Stimulated activated CD4-positive, alpha-beta T cell treated with anti-CD3 and anti-CD28 coated beads, Interleukin-1b, Interleukin-23, amount 100 ng/mL, for 24 hours (primary cell): ENCODE measurements around the gene LRPAP1.
"Not testable (repeated sequence)": the region's sequence is repeated elsewhere in the genome, so short reads cannot be mapped to it uniquely, and the experiment has no call there.

ENCODE experiments used
- DNase-seq, 4 experiments: peaks; one replicate each; pipeline ENCODE4 v3.0.0-alpha.2; 2020; ENCODE audit warnings: low read depth in 4 of 4, low spot score in 1 of 4

LRPAP1 gene, protein sequence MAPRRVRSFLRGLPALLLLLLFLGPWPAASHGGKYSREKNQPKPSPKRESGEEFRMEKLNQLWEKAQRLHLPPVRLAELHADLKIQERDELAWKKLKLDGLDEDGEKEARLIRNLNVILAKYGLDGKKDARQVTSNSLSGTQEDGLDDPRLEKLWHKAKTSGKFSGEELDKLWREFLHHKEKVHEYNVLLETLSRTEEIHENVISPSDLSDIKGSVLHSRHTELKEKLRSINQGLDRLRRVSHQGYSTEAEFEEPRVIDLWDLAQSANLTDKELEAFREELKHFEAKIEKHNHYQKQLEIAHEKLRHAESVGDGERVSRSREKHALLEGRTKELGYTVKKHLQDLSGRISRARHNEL

DNA sequence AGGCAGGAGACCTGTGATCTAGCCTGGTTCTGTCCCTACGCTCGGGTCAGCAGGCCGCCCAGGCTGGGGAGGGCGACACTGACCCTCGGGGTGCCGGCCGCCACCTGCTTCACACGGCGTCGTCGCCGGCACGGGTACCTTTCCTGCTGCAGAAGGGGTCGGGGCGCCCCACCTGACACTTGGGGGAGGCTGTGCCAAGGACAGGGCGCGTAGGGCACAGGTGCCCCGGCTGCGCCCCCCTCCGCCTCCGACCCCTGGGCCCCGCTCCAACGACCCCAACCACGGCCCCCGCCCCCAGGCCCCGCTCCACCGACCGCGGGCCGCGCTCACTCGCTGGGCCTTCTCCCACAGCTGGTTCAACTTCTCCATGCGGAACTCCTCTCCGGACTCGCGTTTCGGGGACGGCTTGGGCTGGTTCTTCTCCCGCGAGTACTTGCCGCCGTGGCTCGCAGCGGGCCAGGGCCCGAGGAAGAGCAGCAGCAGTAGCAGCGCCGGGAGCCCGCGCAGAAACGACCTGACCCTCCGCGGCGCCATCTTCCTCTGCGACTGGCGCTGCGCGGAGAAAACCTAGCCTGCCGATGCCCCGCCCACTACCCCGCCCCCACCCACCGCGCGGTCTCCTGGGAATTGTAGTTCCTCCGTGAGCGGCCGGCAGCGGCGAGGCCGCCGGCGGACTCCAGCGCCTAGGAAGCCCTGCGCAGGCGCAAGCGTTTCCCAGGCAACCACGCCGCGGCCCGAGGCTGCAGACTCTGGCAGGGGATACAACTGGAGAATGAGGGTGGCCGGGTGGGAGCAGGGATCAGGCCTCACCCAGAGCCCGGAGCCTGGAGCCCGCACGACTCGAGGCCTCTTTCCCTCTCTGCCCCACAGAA, at the start of gene LRPAP1:
TSS of gene LRPAP1 (minus strand) at position 544 of the 872 bp plus-strand sequence. CDS start at position 534, 10 bp downstream.
- peak; percentile 71 to 80 (median 80) for DNase-seq

DNA sequence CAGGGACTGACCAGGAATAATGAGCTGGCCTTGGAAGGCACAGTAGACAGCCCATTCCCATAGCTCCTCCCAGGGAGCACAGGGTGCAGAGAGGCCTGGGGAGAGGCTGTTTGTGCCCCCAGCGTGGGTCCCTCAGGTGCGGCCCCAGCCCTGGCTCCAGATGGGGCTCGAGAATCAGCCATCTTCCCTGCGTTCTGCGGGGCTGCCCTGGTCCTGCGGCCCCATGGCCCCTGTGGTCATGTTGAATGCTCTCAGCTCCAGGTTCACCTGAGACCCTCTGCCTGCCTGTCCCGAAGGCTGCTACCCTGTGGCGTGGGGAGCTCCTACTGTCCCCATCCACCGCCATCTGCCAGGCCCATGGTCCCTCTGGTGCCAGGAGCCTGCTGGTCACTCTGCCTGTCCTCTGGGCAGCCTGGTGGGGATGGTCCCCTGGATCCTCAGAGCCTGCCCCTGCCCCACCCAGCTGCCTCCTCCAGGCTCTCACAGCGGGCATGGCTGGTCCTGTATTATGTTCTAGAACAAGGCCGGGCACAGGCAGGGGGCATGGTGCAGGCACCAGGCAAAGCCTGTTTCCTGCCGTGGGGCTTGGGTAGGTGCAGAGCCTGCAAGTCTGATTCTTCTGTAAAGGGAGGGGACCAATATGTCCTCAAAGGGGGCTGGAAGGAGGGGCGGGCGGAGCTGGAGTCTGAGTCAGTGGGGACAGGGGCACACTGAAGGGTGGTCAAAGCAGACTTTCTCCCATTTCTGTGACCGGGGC, 49.3 kb upstream of the LRPAP1 start:
- not testable (repeated sequence) for DNase-seq

DNA sequence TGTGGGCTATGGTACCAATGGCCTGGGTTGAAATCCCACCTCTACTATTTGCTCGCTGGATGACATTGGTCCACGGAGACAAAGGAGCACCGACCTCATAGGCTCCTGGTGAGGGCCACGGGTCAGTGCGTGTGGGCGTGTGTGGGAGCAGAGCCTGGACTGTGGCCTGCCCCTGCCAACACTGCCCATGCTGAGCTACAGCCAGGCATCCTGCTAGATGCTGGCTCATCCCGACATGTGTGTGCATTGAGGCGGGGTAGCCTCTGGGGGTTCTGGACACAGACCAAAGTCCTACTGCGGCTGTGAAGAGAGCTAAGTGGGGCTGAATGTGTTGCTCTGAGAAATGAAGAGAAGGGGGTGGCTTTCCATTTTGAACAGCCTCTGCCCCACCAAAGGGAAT, 48.6 kb upstream of the LRPAP1 start:
- DNase-seq = not testable (repeated sequence)

DNA sequence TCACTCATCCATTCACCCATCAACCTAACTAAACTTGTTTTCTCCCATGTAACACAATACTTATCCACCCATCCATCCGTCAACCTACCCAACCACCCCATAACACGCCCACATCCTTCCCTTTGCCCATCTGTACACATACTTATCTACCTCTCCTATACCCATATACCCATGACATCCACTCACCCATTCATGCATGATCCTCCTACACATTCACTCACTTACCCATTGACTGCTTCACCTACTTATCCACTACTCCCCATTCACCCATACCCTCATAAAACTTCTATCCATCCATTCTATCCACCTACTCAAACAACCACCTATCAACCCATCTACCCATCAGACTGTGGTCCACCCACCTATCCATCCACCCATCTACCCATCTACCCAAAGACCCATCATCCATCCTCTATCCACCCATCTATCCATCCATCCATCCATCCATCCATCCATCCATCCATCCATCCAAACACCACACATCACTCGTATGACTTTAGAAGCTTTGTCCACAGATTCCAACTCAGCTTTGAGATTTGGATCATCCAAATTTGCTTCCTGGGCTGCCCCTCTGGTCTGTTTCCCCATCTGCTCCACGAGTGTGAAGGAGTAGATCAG, 46.4 kb upstream of the LRPAP1 start:
- not testable (repeated sequence) for DNase-seq

DNA sequence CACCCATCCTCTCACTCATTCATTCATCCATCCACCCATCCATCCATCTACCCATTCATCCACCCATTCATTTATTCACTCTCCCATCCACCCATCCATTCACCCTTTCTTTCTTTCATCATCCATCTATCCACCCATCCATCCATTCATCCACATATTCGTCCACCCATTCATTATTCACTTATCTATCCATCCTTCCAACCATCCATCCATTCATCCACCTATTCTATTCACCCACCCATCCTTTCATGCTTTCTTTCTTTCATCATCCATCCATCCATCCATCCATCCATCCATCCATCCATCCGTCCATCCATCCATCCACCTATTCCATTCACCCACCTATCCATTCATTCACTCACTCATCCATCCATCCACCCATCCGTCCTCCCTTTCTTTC, 45.8 kb upstream of the LRPAP1 start:
- not testable (repeated sequence) for DNase-seq

DNA sequence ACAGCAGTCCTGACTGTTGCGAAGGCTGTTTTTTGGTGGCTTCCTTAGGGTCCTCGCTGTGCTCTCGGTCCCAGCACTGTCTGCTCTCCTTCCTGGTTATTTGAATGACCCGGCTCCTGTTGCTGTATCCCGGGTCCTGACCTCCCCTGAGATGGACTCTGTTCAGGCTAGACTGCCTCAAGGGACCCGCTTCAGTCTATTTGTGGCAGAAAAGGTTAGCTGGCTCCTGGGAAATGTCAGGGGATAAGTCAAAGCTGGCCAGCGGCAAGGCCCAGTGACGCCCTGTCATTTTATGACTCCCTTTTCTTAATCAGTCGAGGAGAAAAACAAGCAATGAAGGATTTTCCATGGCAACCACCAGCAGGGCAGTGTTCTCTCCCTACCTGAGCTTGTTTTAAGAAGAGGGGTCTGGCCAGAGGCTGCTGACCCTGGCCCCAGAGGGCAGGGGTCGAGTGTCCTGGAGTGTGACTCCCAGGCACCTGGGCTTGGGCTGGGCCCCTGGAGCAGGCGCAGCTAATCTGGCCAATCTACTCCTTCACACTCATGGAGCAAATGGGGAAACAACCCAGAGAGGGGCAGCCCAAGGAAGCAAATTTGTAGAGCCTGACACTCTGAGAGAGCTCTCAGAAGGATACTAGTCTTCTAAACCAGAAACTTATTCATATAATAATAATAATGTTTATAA, 45.1 kb upstream of the LRPAP1 start:
- DNase-seq = not testable (repeated sequence)

DNA sequence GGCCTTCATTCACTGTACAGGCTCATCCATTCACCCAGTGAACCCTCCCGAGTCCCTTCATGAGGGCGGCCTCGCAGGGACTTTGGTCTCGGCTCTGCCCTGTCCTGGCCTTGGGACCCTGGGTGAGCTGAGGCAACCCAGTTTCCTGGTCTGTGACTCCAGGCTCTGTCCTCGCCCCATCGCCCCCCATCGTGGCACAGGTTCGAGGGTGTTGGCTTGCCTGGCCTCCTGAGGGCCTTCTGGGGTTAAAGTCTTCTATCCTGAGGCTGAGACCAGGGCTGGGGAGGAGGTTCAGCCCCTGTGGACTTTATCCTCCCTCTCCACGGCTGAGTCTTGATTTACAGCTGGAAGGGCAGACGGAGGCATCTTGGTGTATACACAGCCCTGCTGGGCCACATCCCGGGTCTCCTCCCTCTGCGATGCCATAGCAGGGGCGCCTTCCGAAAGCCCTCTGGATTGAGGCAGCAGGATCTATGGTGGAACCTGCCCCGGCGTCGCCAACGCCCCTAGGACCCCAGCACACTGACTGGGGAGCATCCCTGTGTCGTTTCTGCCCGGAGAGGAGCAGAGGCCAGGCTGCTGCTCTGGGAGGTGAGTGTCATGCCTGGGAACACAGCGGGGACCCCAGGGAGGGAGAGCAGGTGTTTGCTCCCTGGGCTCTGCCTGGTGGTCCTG, 44.4 kb upstream of the LRPAP1 start:
- DNase-seq = not testable (repeated sequence)

DNA sequence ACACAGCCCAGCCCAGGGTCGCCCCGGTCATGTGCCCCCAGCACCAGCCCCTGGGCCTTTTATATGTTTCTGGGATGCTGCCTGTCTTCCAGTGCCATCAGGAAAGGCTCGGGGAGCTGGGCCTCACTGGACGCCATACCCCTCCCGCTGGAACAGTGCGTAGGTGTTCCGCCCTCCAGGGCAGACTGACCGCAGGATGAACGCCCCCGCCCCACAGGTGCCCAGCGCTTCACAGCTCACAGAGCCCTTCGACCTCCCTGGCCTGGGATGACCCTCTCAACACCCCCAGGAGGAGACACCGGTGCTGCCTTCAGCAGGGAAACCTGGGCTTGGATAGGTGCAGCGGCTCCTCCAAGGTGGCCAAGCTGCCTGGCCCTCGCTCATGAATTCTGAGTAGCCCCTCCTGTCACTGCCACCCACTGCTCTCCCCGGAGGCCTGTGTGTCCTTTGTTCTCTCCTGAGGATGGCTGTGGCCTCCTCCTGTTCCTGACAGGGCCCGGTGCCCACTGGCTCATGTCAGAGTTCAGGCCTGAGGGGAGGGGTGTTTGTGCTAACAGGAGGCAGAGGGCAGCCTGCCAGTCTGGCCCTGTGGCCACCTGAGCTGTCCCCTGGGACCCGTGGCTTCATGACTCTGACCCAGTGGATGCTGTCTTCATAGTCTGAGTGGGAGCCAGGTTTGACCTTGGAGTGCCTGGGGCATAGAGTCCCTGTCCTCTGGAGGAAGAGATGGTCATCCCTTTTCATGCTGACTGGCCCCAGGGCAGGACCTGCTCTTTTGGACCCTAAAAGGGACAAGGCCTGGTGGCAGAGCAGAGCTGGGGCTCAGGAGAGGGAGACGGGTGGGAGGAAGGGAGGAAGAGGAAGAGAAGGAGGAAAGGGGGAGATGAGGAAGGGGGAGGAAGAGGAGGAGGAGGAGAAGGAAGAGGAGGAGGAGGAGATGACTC, 43.5 kb upstream of the LRPAP1 start:
- not testable (repeated sequence) for DNase-seq

DNA sequence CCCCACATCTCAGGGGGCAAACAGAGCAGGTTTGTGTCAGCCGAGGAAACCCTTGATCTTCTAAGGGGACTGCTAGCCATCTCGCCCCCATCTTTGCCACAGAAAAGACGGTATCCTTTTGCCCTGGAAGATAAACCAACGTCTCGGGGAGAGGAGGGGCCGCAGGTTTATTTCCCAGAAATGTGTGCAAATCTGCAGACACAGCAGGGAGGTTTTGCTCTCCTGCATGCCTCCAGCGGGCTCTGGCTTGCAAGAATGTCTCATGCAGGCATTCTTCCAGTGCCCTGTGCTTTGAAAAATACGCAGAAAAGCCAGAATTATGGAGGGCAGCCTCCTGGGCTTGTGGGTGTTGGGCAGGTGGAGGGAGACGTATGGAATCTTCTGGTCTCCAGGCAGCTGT, 42.6 kb upstream of the LRPAP1 start:
- DNase-seq = not testable (repeated sequence)

DNA sequence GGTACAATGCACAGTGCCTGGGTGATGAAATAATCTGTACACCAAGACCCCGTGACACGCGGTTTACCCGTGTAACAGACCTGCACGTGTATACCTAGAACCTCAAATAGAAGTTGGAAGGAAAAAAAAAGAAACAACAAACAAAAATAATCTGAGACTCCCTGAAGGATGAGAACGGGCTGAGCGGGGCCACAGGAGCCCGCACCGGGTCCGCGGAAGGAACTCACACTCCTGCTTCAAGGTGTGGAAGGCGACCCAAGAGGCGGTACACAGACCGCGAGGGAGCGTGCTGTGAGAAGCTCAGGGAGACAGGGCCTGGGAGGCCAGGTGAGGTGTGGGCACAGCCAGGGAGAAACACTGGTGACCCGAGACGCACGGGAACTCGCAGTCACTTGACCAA, 42.1 kb upstream of the LRPAP1 start:
- DNase-seq = not testable (repeated sequence)

DNA sequence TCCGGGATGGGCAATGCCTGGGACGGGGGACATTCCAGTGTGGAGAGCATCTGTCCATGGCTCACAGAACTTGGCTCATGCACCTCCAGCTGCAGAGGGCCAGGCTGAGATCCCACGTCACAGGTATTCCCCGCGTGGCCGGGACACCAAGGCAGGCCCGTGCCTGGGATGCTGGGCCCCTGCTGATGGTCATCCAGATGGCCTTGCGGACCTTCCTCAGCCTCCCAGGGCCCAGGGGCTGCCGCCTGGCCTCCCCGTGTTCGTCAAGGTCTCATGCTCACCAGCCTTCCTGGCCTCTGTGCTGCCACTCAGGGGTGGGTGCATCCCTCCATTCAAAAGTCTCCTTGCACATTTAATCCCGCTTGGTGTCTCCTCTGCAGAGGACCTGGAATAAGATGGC, 40.9 kb upstream of the LRPAP1 start:
- DNase-seq = no peak

DNA sequence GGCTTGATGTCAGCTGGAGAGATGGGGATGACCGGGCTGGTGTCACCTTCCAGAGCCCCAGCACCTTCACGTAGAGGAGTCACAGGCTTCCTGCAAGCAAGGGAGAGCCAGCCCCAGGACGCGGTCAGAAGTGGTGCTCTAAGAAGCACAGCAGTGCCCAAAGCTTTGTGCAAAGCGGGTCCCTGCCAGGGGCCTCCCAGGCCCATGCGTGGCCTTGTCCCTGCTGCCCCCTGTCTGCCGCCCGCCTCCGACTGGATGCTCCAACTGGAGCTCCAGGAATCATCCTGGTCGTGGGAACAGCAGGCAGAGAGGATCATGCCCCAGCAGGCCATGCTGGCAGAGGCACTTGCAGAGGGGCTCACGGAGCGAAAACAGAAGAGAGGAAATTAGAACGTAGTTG, 40.1 kb upstream of the LRPAP1 start:
- DNase-seq = no peak

DNA sequence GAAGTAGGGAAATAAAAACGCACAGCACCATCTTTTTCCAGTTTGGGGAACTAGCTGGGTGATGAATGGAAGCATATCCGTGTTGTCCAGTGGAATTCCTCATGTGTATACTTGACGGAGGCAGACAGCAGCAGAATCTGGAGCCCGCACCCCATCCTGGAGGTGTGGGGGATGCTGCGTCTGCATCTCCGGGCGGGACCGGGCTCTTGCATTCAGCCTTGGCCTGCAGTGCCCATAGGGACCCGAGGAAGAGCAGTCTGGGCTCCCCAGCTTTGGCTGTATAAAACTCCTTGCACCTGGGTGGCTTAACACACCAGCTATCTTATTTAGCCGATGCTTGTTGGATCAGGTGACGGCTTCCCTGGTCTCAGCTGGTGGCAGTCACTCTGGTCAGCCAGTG, 39.7 kb upstream of the LRPAP1 start:
- DNase-seq = no peak

DNA sequence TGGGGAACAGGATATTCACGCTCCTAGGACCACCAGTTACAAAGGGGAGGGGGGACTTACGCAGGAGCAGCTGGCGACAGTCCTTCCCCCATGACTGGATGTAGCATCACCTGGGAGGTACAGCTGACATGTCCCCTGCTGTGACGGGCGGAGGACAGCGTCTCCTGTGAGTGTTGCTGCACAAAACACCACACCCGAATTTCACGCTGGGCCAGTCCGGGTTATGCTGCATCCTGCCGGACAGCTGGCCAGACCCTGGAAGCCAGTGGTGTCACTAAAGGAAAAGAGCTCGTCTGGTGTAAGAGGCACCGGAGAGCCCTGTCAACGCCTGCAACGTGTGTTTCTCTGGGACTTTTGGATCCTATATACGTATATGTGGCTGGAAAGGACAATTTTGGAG, 38.7 kb upstream of the LRPAP1 start:
- DNase-seq = not testable (repeated sequence)

DNA sequence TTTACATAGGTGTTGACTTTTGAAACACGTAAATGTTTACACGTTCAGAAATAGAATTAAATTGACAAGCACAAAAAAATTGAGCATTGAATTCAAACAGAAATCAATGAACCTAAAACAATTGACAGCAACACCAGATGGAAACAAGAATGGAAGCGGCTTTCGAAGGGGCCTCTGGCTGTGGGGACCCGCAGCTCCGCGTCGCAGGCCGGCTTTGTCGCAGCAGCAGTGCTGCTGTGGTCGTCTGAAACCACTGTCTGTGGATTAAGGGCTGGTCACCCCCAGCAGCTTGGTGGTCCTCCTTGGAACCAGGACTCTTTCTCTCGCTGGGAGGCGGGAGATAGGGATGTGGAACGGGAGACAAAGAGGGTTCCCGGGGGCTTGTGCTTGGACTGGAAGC, 37.4 kb upstream of the LRPAP1 start:
- not testable (repeated sequence) for DNase-seq

DNA sequence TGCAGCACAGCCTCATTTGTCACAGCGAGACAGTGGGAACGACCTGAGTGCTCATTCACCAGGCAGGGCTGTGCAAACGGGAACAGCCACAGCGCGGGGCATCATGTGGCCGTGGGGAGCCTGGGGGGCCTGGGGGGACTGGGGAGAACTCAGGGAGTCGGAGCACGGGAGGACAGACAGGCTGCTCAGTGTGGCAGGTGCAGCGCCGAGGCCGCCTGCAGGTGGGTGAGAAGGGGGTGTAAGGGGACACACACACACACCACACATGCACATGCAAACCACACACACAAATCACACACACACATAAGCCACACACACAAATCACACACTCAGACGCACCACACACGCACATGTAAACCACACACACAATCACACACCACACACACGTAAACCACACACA, 34.5 kb upstream of the LRPAP1 start:
- not testable (repeated sequence) for DNase-seq

DNA sequence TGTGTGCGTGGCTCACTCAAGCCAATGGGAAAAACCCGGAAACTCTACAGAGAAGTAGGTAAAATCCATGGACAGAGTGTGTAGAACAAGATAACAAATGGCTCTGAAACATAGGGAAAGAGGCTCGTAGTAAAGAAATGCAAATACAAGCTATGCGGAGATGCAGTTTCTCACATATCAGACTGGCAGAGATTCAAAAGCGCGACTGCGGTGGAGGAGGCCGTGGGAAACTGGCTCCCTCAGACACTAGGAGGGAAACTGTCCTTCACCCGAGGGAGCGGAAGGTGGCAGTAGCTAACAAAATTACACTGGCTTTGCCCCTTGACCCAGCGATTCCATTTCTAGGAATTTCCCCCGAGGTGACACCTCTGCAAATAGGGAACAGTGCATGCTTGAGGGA, 34.1 kb upstream of the LRPAP1 start:
- not testable (repeated sequence) for DNase-seq

DNA sequence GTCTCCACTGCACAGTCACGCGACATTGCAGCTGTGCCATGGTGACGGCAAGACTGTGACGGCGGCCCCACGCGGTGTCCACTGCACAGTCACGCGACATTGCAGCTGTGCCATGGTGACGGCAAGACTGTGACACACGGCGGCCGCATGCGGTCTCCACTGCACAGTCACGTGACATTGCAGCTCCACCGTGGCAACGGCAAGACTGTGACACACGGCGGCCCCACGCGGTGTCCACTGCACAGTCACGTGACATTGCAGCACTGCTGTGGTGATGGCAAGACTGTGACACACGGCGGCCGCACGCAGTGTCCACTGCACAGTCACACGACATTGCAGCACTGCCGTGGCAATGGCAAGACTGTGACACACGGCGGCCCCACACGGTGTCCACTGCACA, 32.7 kb upstream of the LRPAP1 start:
- DNase-seq = not testable (repeated sequence)

DNA sequence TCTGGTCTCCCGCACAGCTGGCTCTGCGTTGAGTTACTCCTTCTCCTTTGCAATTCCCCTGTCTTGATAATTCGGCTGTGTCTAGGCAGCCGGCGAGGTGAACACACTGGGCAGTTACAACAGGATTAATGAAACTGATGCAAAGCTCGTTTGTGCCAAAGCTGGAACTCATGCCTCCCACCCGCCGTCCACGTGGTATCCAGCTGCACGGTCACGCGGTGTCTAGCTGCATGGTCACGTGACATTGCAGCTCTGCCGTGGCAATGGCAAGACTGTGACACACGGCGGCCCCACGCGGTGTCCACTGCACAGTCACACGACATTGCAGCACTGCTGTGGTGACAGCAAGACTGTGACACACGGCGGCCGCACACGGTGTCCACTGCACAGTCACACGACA, 31.2 kb upstream of the LRPAP1 start:
- DNase-seq = no peak
